ENCODE measurements around the gene RPS16.

The RPS16 gene

GRCh38 chr19:39410017-39410830 is 25.5 kb downstream of the RPS16 start:
- peaks cover 43% of the 10 kb centered on the region for H3K4me1 ChIP-seq (ENCODE audit: insufficient read depth, low read length)
- peaks cover 17% of the 10 kb centered on the region for H3K36me3 ChIP-seq (ENCODE audit: insufficient read depth, low read length)
- peak overlapping the region; percentile 99 for H3K9ac ChIP-seq (ENCODE audit: low read length)
- H3K27me3 ChIP-seq (ENCODE audit: control insufficient read depth in 1 of 2, insufficient read depth in 2 of 2, low read length in 2 of 2), result no peaks in the 10 kb centered on the region
- peak overlapping the region; percentile 97 for H3K27ac ChIP-seq (ENCODE audit: low read depth, low read length)
- H3K9me3 ChIP-seq (ENCODE audit: low read length), result no peaks in the 10 kb centered on the region
- peak overlapping the region; percentile 33 to 82 for H3K4me3 ChIP-seq (ENCODE audit: low read depth in 1 of 2, low read length in 2 of 2)

- peak overlapping the region; percentile 82 to 98 for H3K4me3 ChIP-seq (ENCODE audit: low read depth in 1 of 2, low read length in 2 of 2)
- H3K9ac ChIP-seq (ENCODE audit: low read length), result peak overlapping the region; percentile 100
- H3K9me3 ChIP-seq (ENCODE audit: low read length), result no peaks in the 10 kb centered on the region
- peaks cover 35% of the 10 kb centered on the region for H3K4me1 ChIP-seq (ENCODE audit: insufficient read depth, low read length)
- peaks cover 17% of the 10 kb centered on the region for H3K36me3 ChIP-seq (ENCODE audit: insufficient read depth, low read length)
- no peaks in the 10 kb centered on the region for H3K27me3 ChIP-seq (ENCODE audit: control insufficient read depth in 1 of 2, insufficient read depth in 2 of 2, low read length in 2 of 2)
- H3K27ac ChIP-seq (ENCODE audit: low read depth, low read length), result peak overlapping the region; percentile 97
These were observed 26.3 kb downstream of the RPS16 start for GRCh38 chr19:39409208-39410016.

- peak overlapping the region; percentile 100 for H3K9ac ChIP-seq (ENCODE audit: low read length)
- peaks cover 31% of the 10 kb centered on the region for H3K4me1 ChIP-seq (ENCODE audit: insufficient read depth, low read length)
- peaks cover 17% of the 10 kb centered on the region for H3K36me3 ChIP-seq (ENCODE audit: insufficient read depth, low read length)
- peak overlapping the region; percentile 97 for H3K27ac ChIP-seq (ENCODE audit: low read depth, low read length)
- peak overlapping the region; percentile 82 to 98 for H3K4me3 ChIP-seq (ENCODE audit: low read depth in 1 of 2, low read length in 2 of 2)
- H3K27me3 ChIP-seq (ENCODE audit: control insufficient read depth in 1 of 2, insufficient read depth in 2 of 2, low read length in 2 of 2), result no peaks in the 10 kb centered on the region
- no peaks in the 10 kb centered on the region for H3K9me3 ChIP-seq (ENCODE audit: low read length)
These were observed 27.1 kb downstream of the RPS16 start for GRCh38 chr19:39408392-39409207.

GRCh38 chr19:39407660-39408391 is 27.9 kb downstream of the RPS16 start:
- Histone ChIP-seq H3K27me3 (ENCODE audit: control insufficient read depth in 1 of 2, insufficient read depth in 2 of 2, low read length in 2 of 2) (no peaks in the 10 kb centered on the region), H3K36me3 (ENCODE audit: insufficient read depth, low read length) (peaks cover 17% of the 10 kb centered on the region), H3K27ac (ENCODE audit: low read depth, low read length) (peak overlapping the region; percentile 97), H3K9ac (ENCODE audit: low read length) (peak overlapping the region; percentile 100), H3K4me1 (ENCODE audit: insufficient read depth, low read length) (peaks cover 31% of the 10 kb centered on the region), H3K4me3 (ENCODE audit: low read depth in 1 of 2, low read length in 2 of 2) (peak overlapping the region; percentile 82 to 98), H3K9me3 (ENCODE audit: low read length) (no peaks in the 10 kb centered on the region)

- peaks cover 33% of the 10 kb centered on the region for H3K4me1 ChIP-seq (ENCODE audit: insufficient read depth, low read length)
- peak overlapping the region; percentile 100 for H3K9ac ChIP-seq (ENCODE audit: low read length)
- peaks cover 17% of the 10 kb centered on the region for H3K36me3 ChIP-seq (ENCODE audit: insufficient read depth, low read length)
- peak overlapping the region; percentile 97 for H3K27ac ChIP-seq (ENCODE audit: low read depth, low read length)
- H3K4me3 ChIP-seq (ENCODE audit: low read depth in 1 of 2, low read length in 2 of 2), result peak overlapping the region; percentile 82 to 98
- no peaks in the 10 kb centered on the region for H3K9me3 ChIP-seq (ENCODE audit: low read length)
- no peaks in the 10 kb centered on the region for H3K27me3 ChIP-seq (ENCODE audit: control insufficient read depth in 1 of 2, insufficient read depth in 2 of 2, low read length in 2 of 2)
These were observed 28.4 kb downstream of the RPS16 start for GRCh38 chr19:39407410-39407659.

- Histone ChIP-seq H3K27me3 (ENCODE audit: control insufficient read depth in 1 of 2, insufficient read depth in 2 of 2, low read length in 2 of 2) (no peaks in the 10 kb centered on the region), H3K4me1 (ENCODE audit: insufficient read depth, low read length) (peaks cover 36% of the 10 kb centered on the region), H3K9ac (ENCODE audit: low read length) (peak within 1 kb of the TSS; percentile 100), H3K36me3 (ENCODE audit: insufficient read depth, low read length) (peaks cover 17% of the 10 kb centered on the region), H3K27ac (ENCODE audit: low read depth, low read length) (peak within 1 kb of the TSS; percentile 97), H3K9me3 (ENCODE audit: low read length) (no peaks in the 10 kb centered on the region), H3K4me3 (ENCODE audit: low read depth in 1 of 2, low read length in 2 of 2) (peak within 1 kb of the TSS; percentile 82 to 98)
These were observed 28.9 kb downstream of the RPS16 start, which contains the start of gene ZFP36 for GRCh38 chr19:39406656-39407409. Gene ZFP36 (plus strand): TSS chr19:39406847. CDS start chr19:39406905, 58 bp downstream.

- peaks cover 36% of the 10 kb centered on the region for H3K4me1 ChIP-seq (ENCODE audit: insufficient read depth, low read length)
These were observed 29.6 kb downstream of the RPS16 start for GRCh38 chr19:39405958-39406655.

GRCh38 chr19:39405261-39405957 is 30.3 kb downstream of the RPS16 start:
- no peaks in the 10 kb centered on the region for H3K9me3 ChIP-seq (ENCODE audit: low read length)
- peak overlapping the region; percentile 95 for H3K27ac ChIP-seq (ENCODE audit: low read depth, low read length)
- H3K36me3 ChIP-seq (ENCODE audit: insufficient read depth, low read length), result peaks cover 17% of the 10 kb centered on the region
- H3K27me3 ChIP-seq (ENCODE audit: control insufficient read depth in 1 of 2, insufficient read depth in 2 of 2, low read length in 2 of 2), result no peaks in the 10 kb centered on the region
- peaks cover 33% of the 10 kb centered on the region for H3K4me1 ChIP-seq (ENCODE audit: insufficient read depth, low read length)
- no peak overlapping the region for H3K4me3 ChIP-seq (ENCODE audit: low read depth in 1 of 2, low read length in 2 of 2)
- H3K9ac ChIP-seq (ENCODE audit: low read length), result peak overlapping the region; percentile 80

More at GRCh38 chr19:39405958-39406655, 29.6 kb downstream of the RPS16 start:
- Histone ChIP-seq H3K27ac (ENCODE audit: low read depth, low read length) (peak overlapping the region; percentile 95), H3K4me3 (ENCODE audit: low read depth in 1 of 2, low read length in 2 of 2) (peak overlapping the region; percentile 58 to 74), H3K27me3 (ENCODE audit: control insufficient read depth in 1 of 2, insufficient read depth in 2 of 2, low read length in 2 of 2) (no peaks in the 10 kb centered on the region), H3K36me3 (ENCODE audit: insufficient read depth, low read length) (peaks cover 17% of the 10 kb centered on the region), H3K9me3 (ENCODE audit: low read length) (no peaks in the 10 kb centered on the region), H3K9ac (ENCODE audit: low read length) (peak overlapping the region; percentile 80)

- H3K9me3 ChIP-seq (ENCODE audit: low read length), result no peaks in the 10 kb centered on the region
- H3K27me3 ChIP-seq (ENCODE audit: control insufficient read depth in 1 of 2, insufficient read depth in 2 of 2, low read length in 2 of 2), result no peaks in the 10 kb centered on the region
These were observed 32.1 kb downstream of the RPS16 start for GRCh38 chr19:39403331-39404312.

More at GRCh38 chr19:39403331-39404312, 32.1 kb downstream of the RPS16 start:
- peaks cover 14% of the 10 kb centered on the region for H3K36me3 ChIP-seq (ENCODE audit: insufficient read depth, low read length)
- H3K27ac ChIP-seq (ENCODE audit: low read depth, low read length), result peak overlapping the region; percentile 99
- H3K4me3 ChIP-seq (ENCODE audit: low read depth in 1 of 2, low read length in 2 of 2), result peak overlapping the region; percentile 42 to 73
- H3K9ac ChIP-seq (ENCODE audit: low read length), result peak overlapping the region; percentile 86
- H3K4me1 ChIP-seq (ENCODE audit: insufficient read depth, low read length), result peaks cover 33% of the 10 kb centered on the region

Measured in muscle layer of colon (tissue), 2 donors.